Muscle layer of colon (tissue), 2 donors: ENCODE data around the gene LIME1.

Experiments
- H3K27ac ChIP-seq: one replicate; pipeline ENCODE4 v1.7.0; 2013; ENCODE audit warnings: low read depth, mild to moderate bottlenecking, low read length, moderate library complexity
- H3K27me3 ChIP-seq, 2 donors: one replicate each; pipeline ENCODE4 v1.7.0; 2013; ENCODE audit warnings: low read length in 2 of 2, mild to moderate bottlenecking in 2 of 2; ENCODE audit not compliant: insufficient read depth in 2 of 2, control insufficient read depth in 1 of 2
- H3K36me3 ChIP-seq: one replicate; pipeline ENCODE4 v1.7.0; 2013; ENCODE audit warnings: mild to moderate bottlenecking, low read length; ENCODE audit not compliant: insufficient read depth
- H3K4me1 ChIP-seq: one replicate; pipeline ENCODE4 v1.7.0; 2013; ENCODE audit warnings: mild to moderate bottlenecking, low read length; ENCODE audit not compliant: insufficient read depth
- H3K4me3 ChIP-seq, 2 donors: one replicate each; pipeline ENCODE4 v1.7.0; 2013; ENCODE audit warnings: low read length in 2 of 2, low read depth in 1 of 2, mild to moderate bottlenecking in 1 of 2, moderate library complexity in 1 of 2
- H3K9ac ChIP-seq: one replicate; pipeline ENCODE4 v1.7.0; 2013; ENCODE audit warnings: low read length
- H3K9me3 ChIP-seq: one replicate; pipeline ENCODE4 v1.7.0; 2013; ENCODE audit warnings: mild to moderate bottlenecking, low read length
- donor health status: abdominal sarcoma.
- donor health status: Adenocarcinoma of cecum.

LIME1 gene

DNA sequence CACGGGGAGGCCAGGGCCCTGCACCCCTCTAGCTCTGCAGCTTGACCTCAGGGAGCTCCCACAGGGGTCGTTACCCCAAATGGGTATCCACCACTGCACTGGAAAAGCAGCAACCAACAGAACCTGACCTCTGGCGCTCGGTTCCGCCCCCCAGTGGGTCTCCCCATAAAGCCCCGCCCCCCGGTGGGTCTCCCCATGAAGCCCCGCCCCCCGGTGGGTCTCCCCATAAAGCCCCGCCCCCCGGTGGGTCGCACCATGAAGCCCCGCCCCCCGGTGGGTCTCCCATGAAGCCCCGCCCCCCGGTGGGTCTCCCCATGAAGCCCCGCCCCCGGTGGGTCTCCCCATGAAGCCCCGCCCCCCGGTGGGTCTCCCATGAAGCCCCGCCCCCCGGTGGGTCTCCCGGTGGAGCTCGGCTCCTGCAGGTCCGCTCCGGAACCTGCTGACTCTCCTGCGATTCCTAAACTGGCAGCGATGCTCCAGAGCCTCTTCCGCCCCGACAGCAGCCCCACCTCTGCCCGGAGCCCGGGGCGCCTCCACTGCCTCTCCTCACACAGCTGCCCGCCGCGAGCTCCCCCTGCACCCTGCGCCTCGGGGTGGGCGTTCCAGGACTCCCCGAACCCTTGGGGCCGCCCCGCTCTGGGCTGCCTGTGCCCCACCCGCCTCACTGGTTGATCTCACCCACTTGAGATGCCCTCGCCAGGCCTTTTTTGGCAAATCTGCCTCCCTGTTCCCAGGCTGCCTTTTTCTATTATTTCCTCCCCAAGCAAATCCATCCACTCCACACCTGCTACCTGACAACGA lies 15.2 kb downstream of the LIME1 start:
- no peak overlapping the region for H3K27ac ChIP-seq
- H3K36me3 ChIP-seq, result no peaks in the 10 kb centered on the region
- no peaks in the 10 kb centered on the region for H3K9me3 ChIP-seq
- no peak overlapping the region for H3K9ac ChIP-seq
- H3K4me3 ChIP-seq, result no peak overlapping the region
- H3K27me3 ChIP-seq, result no peaks in the 10 kb centered on the region
- no peaks in the 10 kb centered on the region for H3K4me1 ChIP-seq

DNA sequence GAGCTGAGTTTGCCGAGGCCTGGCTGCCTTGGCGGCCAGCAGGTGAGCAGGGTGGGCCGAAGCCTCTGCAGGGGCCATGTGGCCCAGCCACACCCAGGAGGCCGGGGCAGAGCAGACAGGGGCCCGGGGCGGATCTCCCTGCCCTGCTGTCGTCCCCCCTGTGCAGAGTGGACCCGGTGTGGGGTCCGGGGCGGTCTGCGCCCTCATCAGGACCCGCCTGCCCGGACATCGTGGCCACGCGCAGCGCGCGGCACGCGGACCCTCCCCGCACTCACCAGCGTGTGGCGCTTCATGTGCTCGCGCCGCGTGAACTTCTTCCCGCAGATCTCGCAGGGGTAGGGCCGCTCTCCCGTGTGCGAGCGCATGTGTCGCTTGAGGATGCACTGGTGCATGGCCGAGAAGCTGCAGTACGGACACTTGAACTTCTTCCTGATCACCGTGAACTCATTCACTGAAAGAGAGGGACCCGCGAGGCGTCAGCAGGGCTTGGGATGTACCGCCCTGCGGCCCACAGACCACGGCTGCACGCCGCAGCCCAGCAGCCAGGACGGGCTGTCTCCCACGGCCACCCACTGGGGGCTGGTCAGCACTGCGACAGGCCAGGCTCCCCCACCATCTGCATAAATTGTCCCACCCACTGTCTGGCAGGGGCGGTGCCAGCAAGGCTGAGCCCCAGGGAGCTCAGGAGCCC lies 16.1 kb downstream of the LIME1 start:
- no peaks in the 10 kb centered on the region for H3K9me3 ChIP-seq
- no peaks in the 10 kb centered on the region for H3K27me3 ChIP-seq
- H3K9ac ChIP-seq, result no peak overlapping the region
- no peaks in the 10 kb centered on the region for H3K36me3 ChIP-seq
- H3K4me3 ChIP-seq, result no peak overlapping the region
- H3K4me1 ChIP-seq, result no peaks in the 10 kb centered on the region
- H3K27ac ChIP-seq, result no peak overlapping the region

DNA sequence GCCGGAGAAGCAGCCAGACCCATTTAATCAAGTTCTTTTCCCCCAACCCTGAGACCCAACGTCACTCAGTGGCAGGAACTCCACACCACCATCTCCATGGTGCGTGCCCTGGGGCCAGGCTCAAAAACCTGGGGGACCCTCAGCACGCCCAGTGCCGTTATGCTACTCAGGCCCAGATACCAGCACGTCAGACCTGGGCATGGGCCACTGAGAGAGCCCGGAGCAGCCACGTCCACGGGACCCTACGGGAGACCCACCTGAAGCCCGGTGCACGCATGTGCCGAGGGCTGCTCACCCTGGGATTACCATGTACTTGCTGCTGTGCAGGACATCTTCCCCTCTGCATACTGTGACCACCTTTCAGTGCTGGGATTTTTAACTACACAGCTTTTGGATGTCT lies 16.9 kb downstream of the LIME1 start:
- H3K9me3 ChIP-seq, result no peaks in the 10 kb centered on the region
- H3K27me3 ChIP-seq, result no peaks in the 10 kb centered on the region
- no peaks in the 10 kb centered on the region for H3K36me3 ChIP-seq
- H3K9ac ChIP-seq, result no peak overlapping the region
- no peak overlapping the region for H3K4me3 ChIP-seq
- H3K4me1 ChIP-seq, result no peaks in the 10 kb centered on the region
- H3K27ac ChIP-seq, result no peak overlapping the region

GRCh38 chr20:63754008-63754407 lies 17.5 kb downstream of the LIME1 start:
- H3K4me3 ChIP-seq, result no peak overlapping the region
- no peaks in the 10 kb centered on the region for H3K27me3 ChIP-seq
- H3K36me3 ChIP-seq, result no peaks in the 10 kb centered on the region
- H3K9ac ChIP-seq, result no peak overlapping the region
- H3K27ac ChIP-seq, result no peak overlapping the region
- H3K9me3 ChIP-seq, result no peaks in the 10 kb centered on the region
- no peaks in the 10 kb centered on the region for H3K4me1 ChIP-seq

DNA sequence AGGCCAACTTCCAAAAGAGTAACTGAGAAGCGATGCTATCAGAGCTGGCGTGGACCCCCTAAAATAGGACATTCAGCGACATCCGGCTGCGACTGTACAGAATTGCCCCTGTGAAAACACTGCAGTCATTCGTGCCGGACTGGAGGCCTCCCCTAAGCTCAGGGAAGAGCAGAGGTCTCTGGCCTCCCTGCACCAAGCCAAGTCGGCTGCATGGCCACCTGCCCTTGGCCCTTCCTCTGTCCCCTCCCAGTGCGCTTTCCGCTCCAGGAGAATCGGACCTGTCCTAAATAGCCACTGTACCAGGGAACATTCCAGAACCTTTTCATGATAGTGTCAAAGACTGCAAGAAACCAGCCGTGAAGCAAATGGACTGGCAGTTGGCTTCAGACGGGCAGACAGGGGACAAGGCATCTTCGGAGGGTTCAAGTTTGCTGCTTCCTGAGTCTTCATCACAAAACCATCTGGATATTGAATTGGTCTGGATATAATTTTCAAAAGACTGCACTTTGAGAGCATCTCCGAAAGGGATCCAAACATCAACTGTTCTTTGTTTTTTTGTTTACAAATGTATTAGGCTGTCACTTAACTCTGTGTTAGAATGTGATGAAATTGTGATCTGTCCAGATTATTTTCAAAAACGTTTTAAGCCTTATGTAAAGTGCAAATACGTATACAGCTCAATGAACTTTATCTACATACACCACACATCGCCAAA lies 19.6 kb downstream of the LIME1 start:
- no peaks in the 10 kb centered on the region for H3K27me3 ChIP-seq
- H3K4me1 ChIP-seq, result no peaks in the 10 kb centered on the region
- H3K27ac ChIP-seq, result no peak overlapping the region
- H3K4me3 ChIP-seq, result no peak overlapping the region
- no peaks in the 10 kb centered on the region for H3K9me3 ChIP-seq
- no peak overlapping the region for H3K9ac ChIP-seq
- no peaks in the 10 kb centered on the region for H3K36me3 ChIP-seq

GRCh38 chr20:63756648-63756991 lies 20.2 kb downstream of the LIME1 start:
- no peaks in the 10 kb centered on the region for H3K27me3 ChIP-seq

GRCh38 chr20:63758152-63758551 lies 21.7 kb downstream of the LIME1 start:
- Histone ChIP-seq H3K4me3 (no peak overlapping the region), H3K4me1 (no peaks in the 10 kb centered on the region), H3K36me3 (no peaks in the 10 kb centered on the region), H3K9ac (no peak overlapping the region), H3K27me3 (no peaks in the 10 kb centered on the region), H3K27ac (no peak overlapping the region), H3K9me3 (no peaks in the 10 kb centered on the region)

More at GRCh38 chr20:63756648-63756991, 20.2 kb downstream of the LIME1 start:
- Histone ChIP-seq H3K36me3 (no peaks in the 10 kb centered on the region), H3K27ac (no peak overlapping the region), H3K4me3 (no peak overlapping the region), H3K4me1 (no peaks in the 10 kb centered on the region), H3K9ac (no peak overlapping the region), H3K9me3 (no peaks in the 10 kb centered on the region)

DNA sequence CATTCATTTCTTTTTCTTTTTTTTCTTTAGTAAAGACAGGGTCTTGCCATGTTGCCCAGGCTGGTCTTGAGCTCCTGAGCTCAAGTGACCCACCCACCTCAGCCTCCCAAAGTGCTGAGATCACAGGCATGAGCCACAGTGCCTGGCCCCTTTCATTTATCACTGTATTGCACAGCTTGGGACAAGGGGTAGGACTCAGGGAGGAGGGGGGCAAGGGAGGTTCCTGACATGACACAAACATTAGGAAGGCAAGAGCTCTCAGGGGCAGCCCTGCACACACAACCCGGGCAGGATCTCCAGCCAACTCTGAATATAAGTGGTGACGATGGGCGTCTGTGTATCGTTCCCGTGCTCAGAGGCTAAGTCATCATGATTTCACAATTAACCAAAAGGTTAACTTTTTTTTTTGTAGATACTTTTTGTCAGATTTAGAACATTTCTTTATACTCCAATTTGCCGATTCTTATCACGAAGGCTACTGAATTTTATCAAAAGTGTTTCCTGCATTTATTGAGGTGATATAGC lies 23.0 kb downstream of the LIME1 start:
- Histone ChIP-seq H3K9me3 (no peaks in the 10 kb centered on the region), H3K4me3 (no peak overlapping the region), H3K36me3 (no peaks in the 10 kb centered on the region), H3K27ac (no peak overlapping the region), H3K9ac (no peak overlapping the region), H3K27me3 (no peaks in the 10 kb centered on the region), H3K4me1 (no peaks in the 10 kb centered on the region)

- no peak overlapping the region for H3K4me3 ChIP-seq
- peaks cover 6% of the 10 kb centered on the region for H3K36me3 ChIP-seq
- H3K9me3 ChIP-seq, result no peaks in the 10 kb centered on the region
- no peak overlapping the region for H3K9ac ChIP-seq
- H3K4me1 ChIP-seq, result no peaks in the 10 kb centered on the region
- no peak overlapping the region for H3K27ac ChIP-seq
- no peaks in the 10 kb centered on the region for H3K27me3 ChIP-seq
Observed at GRCh38 chr20:63765082-63765873, 28.8 kb downstream of the LIME1 start.

DNA sequence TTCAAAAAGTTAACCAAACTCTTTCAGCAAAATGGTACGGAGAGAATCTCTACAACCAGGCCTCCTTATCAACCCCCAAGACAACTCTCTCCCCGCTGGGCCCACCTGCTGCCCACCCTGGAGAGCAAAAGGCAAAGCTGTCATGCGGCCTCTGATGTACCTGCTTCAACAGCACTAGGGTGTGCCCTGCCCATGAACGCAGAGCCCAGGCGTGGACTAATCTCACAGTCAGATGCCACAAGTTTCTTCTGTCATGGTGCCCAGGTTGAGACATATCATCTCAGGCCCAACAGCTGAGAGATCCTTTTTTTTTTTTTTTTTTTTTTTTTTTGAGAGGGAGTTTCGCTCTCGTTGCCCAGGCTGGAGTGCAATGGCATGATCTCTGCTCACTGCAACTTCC lies 29.4 kb downstream of the LIME1 start:
- Histone ChIP-seq H3K27ac (no peak overlapping the region), H3K4me3 (no peak overlapping the region), H3K4me1 (no peaks in the 10 kb centered on the region), H3K27me3 (no peaks in the 10 kb centered on the region), H3K36me3 (peaks cover 6% of the 10 kb centered on the region), H3K9me3 (no peaks in the 10 kb centered on the region), H3K9ac (no peak overlapping the region)
